GM18873 (cell line): ENCODE measurements around the gene STRA6.

Experiments used
- ATAC-seq: cut with Tn5 transposase; IDR thresholded peaks from one replicate; pipeline ENCODE4 v1.9.1; 2021; ENCODE audit warnings: mild to moderate bottlenecking, moderate library complexity, moderate number of reproducible peaks; ENCODE audit not compliant: unreplicated experiment, low FRiP score

Gene STRA6

GRCh38 chr15:74227968-74228722 is 25.6 kb upstream of the STRA6 start:
- ATAC-seq, result no peak

GRCh38 chr15:74226761-74227540 is 24.4 kb upstream of the STRA6 start:
- no peak for ATAC-seq

- no peak for ATAC-seq
These were observed 23.3 kb upstream of the STRA6 start for GRCh38 chr15:74225928-74226327.

GRCh38 chr15:74222240-74223119 is 19.9 kb upstream of the STRA6 start:
- ATAC-seq, result no peak

GRCh38 chr15:74221399-74222239 is 19.0 kb upstream of the STRA6 start:
- no peak for ATAC-seq

GRCh38 chr15:74220475-74221248 is 18.1 kb upstream of the STRA6 start:
- no peak for ATAC-seq

- no peak for ATAC-seq
These were observed 15.6 kb upstream of the STRA6 start for GRCh38 chr15:74217907-74218885.

GRCh38 chr15:74216949-74217348 is 14.4 kb upstream of the STRA6 start:
- no peak for ATAC-seq

- ATAC-seq, result no peak
These were observed 13.4 kb upstream of the STRA6 start for GRCh38 chr15:74215958-74216357.

- no peak for ATAC-seq
These were observed 11.9 kb upstream of the STRA6 start for GRCh38 chr15:74214324-74215021.

GRCh38 chr15:74213858-74214284 is 11.3 kb upstream of the STRA6 start:
- no peak for ATAC-seq

- no peak for ATAC-seq
These were observed 9.9 kb upstream of the STRA6 start for GRCh38 chr15:74212494-74212893.

GRCh38 chr15:74211656-74212055 is 9.1 kb upstream of the STRA6 start:
- ATAC-seq, result no peak

GRCh38 chr15:74210729-74211128 is 8.1 kb upstream of the STRA6 start:
- ATAC-seq, result no peak

GRCh38 chr15:74209997-74210671 is 7.5 kb upstream of the STRA6 start:
- no peak for ATAC-seq

GRCh38 chr15:74209560-74209958 is 7.0 kb upstream of the STRA6 start:
- no peak for ATAC-seq
